SU-DHL-6 (cell line): ENCODE measurements around the gene FAM136A.

ENCODE experiments used
- H2AFZ ChIP-seq: fragments of 200-600 bp; sonication (generic); 2 replicates; pipeline ENCODE4 v1.6.1; 2014; ENCODE audit warnings: low read depth, mild to moderate bottlenecking, moderate library complexity, mixed read lengths, antibody characterized with exemption, low read length; ENCODE audit not compliant: severe bottlenecking
- H3F3A ChIP-seq: fragments of 200-600 bp; shearing (Covaris generic); 2 replicates; pipeline ENCODE4 v1.6.0; 2016; ENCODE audit warnings: antibody characterized with exemption, mild to moderate bottlenecking; ENCODE audit not compliant: insufficient read depth
- H3K27ac ChIP-seq: fragments of 200-600 bp; sonication (generic); 2 replicates; pipeline ENCODE4 v1.5.1; 2016; ENCODE audit warnings: low read depth, mild to moderate bottlenecking, low read length, moderate library complexity, mixed read lengths
- H3K27me3 ChIP-seq: fragments of 200-600 bp; sonication (generic), shearing (Covaris generic); 2 replicates; pipeline ENCODE4 v1.6.0; 2014; ENCODE audit warnings: mild to moderate bottlenecking, low read length
- H3K36me3 ChIP-seq: fragments of 200-600 bp; sonication (generic); 2 replicates; pipeline ENCODE4 v1.6.1; 2014; ENCODE audit warnings: mild to moderate bottlenecking, low read length, mixed read lengths
- H3K4me2 ChIP-seq: fragments of 300-600, 200-600 bp; shearing (Covaris generic), sonication (generic); 2 replicates; pipeline ENCODE4 v1.6.0; 2014; ENCODE audit warnings: low read length, low read depth, mild to moderate bottlenecking; ENCODE audit not compliant: poor library complexity, severe bottlenecking
- H3K4me3 ChIP-seq: fragments of 200-600 bp; sonication (generic); 2 replicates; pipeline ENCODE4 v1.5.1; 2014; ENCODE audit warnings: antibody characterized with exemption, low read length, mild to moderate bottlenecking, mixed read lengths; ENCODE audit not compliant: insufficient read depth, poor library complexity, severe bottlenecking
- H3K79me2 ChIP-seq: fragments of 200-600 bp; sonication (generic); 2 replicates; pipeline ENCODE4 v1.6.1; 2014; ENCODE audit warnings: mild to moderate bottlenecking, low read length, moderate library complexity; ENCODE audit not compliant: insufficient read depth
- H3K9ac ChIP-seq: fragments of 200-600 bp; sonication (generic); 2 replicates; pipeline ENCODE4 v1.7.0; 2014; ENCODE audit warnings: mild to moderate bottlenecking, low read length
- H3K9me2 ChIP-seq: fragments of 200-600 bp; sonication (generic); replicated peaks from 2 replicates; pipeline ENCODE4 v1.6.1; 2014; ENCODE audit warnings: low read length; ENCODE audit not compliant: insufficient read depth
- H3K9me3 ChIP-seq: fragments of 200-600 bp; sonication (generic); 2 replicates; pipeline ENCODE4 v1.6.1; 2014; ENCODE audit warnings: low read length, mixed read lengths; ENCODE audit not compliant: insufficient read depth
- H4K20me1 ChIP-seq: fragments of 200-600 bp; sonication (generic); 2 replicates; pipeline ENCODE4 v1.6.1; 2014; ENCODE audit warnings: low read depth, mild to moderate bottlenecking, antibody characterized with exemption, low read length, moderate library complexity, mixed read lengths
- EZH2phosphoT487 ChIP-seq: fragments of 200-600 bp; sonication (generic), shearing (Covaris generic); conservative IDR thresholded peaks from 2 replicates; pipeline ENCODE4 v1.6.1; 2018; ENCODE audit warnings: mild to moderate bottlenecking, antibody characterized with exemption, low read length, moderate library complexity, mixed read lengths
- TF ChIP-seq, protein P1 (sequence below): fragments of 200-600 bp; sonication (generic); IDR thresholded peaks from one replicate; pipeline ENCODE4 v1.5.1; 2017; ENCODE audit warnings: antibody characterized with exemption, mild to moderate bottlenecking, low read length, moderate library complexity; ENCODE audit not compliant: insufficient read depth, poor library complexity, severe bottlenecking

FAM136A gene

GRCh38 chr2:70258532-70258875 lies 43.4 kb downstream of the FAM136A start:
- Histone ChIP-seq H4K20me1 (no peaks in the 10 kb centered on the region), H3K36me3 (no peaks in the 10 kb centered on the region), H2AFZ (peak overlapping the region; percentile 100), H3F3A (peaks cover 16% of the 10 kb centered on the region), H3K9me2 (no peaks in the 10 kb centered on the region), H3K79me2 (no peaks in the 10 kb centered on the region), H3K27me3 (no peaks in the 10 kb centered on the region), H3K4me2 (peak overlapping the region; percentile 100), H3K9ac (peak overlapping the region; percentile 73), H3K4me3 (peak overlapping the region; percentile 64), H3K27ac (no peak overlapping the region), H3K9me3 (no peaks in the 10 kb centered on the region)
- TF ChIP-seq EZH2phosphoT487, result no peak
- TF ChIP-seq, protein P1, sequence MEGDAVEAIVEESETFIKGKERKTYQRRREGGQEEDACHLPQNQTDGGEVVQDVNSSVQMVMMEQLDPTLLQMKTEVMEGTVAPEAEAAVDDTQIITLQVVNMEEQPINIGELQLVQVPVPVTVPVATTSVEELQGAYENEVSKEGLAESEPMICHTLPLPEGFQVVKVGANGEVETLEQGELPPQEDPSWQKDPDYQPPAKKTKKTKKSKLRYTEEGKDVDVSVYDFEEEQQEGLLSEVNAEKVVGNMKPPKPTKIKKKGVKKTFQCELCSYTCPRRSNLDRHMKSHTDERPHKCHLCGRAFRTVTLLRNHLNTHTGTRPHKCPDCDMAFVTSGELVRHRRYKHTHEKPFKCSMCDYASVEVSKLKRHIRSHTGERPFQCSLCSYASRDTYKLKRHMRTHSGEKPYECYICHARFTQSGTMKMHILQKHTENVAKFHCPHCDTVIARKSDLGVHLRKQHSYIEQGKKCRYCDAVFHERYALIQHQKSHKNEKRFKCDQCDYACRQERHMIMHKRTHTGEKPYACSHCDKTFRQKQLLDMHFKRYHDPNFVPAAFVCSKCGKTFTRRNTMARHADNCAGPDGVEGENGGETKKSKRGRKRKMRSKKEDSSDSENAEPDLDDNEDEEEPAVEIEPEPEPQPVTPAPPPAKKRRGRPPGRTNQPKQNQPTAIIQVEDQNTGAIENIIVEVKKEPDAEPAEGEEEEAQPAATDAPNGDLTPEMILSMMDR, result no peak

DNA sequence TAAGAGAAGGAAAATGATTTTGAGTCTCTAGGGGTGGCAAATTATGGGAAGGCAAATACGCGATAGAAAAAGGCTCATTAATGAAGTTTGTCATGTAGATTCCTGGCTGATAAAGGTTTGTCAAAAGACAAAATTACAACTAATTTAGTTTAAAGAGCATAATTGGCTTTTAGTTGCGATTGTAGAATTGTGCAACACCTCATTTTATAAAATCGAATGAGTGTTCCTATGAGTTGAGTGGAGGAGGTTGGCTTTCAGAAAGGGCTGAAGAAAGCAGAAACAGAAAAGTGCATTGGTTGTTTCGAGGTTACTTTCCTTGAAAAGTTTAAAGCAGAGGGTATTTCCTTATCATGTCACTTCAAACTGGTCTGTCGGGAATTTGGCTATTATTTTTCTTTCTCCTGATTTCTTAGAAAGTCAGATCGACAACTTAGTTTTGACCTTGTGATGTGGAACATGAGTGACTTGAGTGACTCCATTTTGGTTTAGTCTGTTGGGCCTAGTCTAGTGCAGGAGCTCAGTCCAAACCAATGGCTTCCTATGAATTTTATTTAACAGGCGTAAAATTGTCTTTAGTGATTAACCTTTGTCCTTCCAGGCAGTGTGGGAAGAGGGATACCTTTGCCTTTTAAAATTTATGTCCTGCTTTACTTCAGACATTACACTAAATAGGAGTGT lies 46.1 kb downstream of the FAM136A start:
- Histone ChIP-seq H3K27ac (no peak overlapping the region), H3K9me3 (no peaks in the 10 kb centered on the region), H3K4me2 (no peak overlapping the region), H3K9me2 (no peaks in the 10 kb centered on the region), H3K79me2 (no peaks in the 10 kb centered on the region), H4K20me1 (no peaks in the 10 kb centered on the region), H3K27me3 (no peaks in the 10 kb centered on the region), H3K36me3 (no peaks in the 10 kb centered on the region), H3K4me3 (no peak overlapping the region), H3K9ac (no peak overlapping the region), H2AFZ (no peak overlapping the region), H3F3A (peaks cover 23% of the 10 kb centered on the region)
- TF ChIP-seq, protein P1, result no peak
- TF ChIP-seq EZH2phosphoT487, result no peak

GRCh38 chr2:70250434-70250833 lies 51.4 kb downstream of the FAM136A start:
- no peaks in the 10 kb centered on the region; the same call in 1 of the 2 replicates for H3K36me3 ChIP-seq
- no peaks in the 10 kb centered on the region for H3K9me3 ChIP-seq
- peaks cover 16% of the 10 kb centered on the region for H3F3A ChIP-seq
- no peaks in the 10 kb centered on the region for H3K27me3 ChIP-seq
- no peak overlapping the region for H3K4me3 ChIP-seq
- H3K9me2 ChIP-seq, result no peaks in the 10 kb centered on the region
- H4K20me1 ChIP-seq, result 0 out of 2 replicates have a peak, but pooled peaks cover 3% of the 10 kb centered on the region
- TF ChIP-seq EZH2phosphoT487, result no peak
- TF ChIP-seq, protein P1, result no peak
- no peak overlapping the region for H3K4me2 ChIP-seq
- H3K9ac ChIP-seq, result no peak overlapping the region
- no peak overlapping the region for H2AFZ ChIP-seq
- H3K27ac ChIP-seq, result no peak overlapping the region
- H3K79me2 ChIP-seq, result peaks cover 30% of the 10 kb centered on the region
